Measurements from ENCODE around the gene PAN2. TPM values are rescaled to one million over a fixed set of nuclear protein-coding genes. Genes with fewer than 3 reads are reported as not detected.
"Not testable (repeated sequence)": the region's sequence is repeated elsewhere in the genome, so short reads cannot be mapped to it uniquely, and the experiment has no call there.

Gene PAN2
- total RNA-seq, 1 donor from 2014 or later: 19.3 TPM

GRCh38 chr12:56278905-56279304 is 54.9 kb downstream of the PAN2 start:
- H3K36me3 ChIP-seq (ENCODE audit: control insufficient read depth in 3 of 3, insufficient read depth in 3 of 3, low read length in 3 of 3): peaks cover 68 to 79% (median 70%) of the 10 kb centered on the region in 3 donors
- no peak overlapping the region for H3K27ac ChIP-seq (ENCODE audit: low read depth, low read length)
- H3K9ac ChIP-seq (ENCODE audit: low read depth in 1 of 3, low read length in 3 of 3): no peak overlapping the region
- no peaks in the 10 kb centered on the region for H3K4me1 ChIP-seq (ENCODE audit: control insufficient read depth in 3 of 3, insufficient read depth in 3 of 3, low read length in 3 of 3)
- H3K9me3 ChIP-seq (ENCODE audit: control insufficient read depth in 3 of 3, low read length in 3 of 3): no peaks in the 10 kb centered on the region
- no peak overlapping the region for H3K4me3 ChIP-seq (ENCODE audit: low read length in 3 of 3)
- H3K27me3 ChIP-seq (ENCODE audit: control insufficient read depth in 3 of 3, insufficient read depth in 3 of 3, low read length in 3 of 3): no peaks in the 10 kb centered on the region

DNA sequence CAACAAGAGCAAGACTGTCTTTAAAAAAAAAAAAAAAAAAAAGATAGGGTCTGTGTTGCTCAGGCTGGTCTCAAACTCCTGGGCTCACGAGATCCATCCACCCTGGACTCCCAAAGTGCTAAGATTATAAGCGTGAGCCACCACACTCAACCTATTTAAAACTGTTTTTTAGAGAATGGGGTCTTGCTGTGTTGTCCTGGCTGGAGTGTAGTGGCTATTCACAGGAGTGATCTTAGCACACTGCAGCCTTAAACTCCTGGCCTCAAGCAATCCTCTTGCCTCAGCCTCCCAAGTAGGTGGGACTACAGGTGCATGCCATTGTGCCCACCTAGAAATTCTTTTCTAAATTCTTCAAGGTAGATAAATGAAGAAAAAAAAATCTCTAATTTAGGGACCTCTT is 59.5 kb downstream of the PAN2 start:
- Histone ChIP-seq H3K27ac (ENCODE audit: low read depth, low read length) (no peak overlapping the region), H3K4me1 (ENCODE audit: control insufficient read depth in 3 of 3, insufficient read depth in 3 of 3, low read length in 3 of 3) (peaks cover 25 to 35% (median 30%) of the 10 kb centered on the region in 3 donors), H3K4me3 (ENCODE audit: low read length in 3 of 3) (no peak overlapping the region), H3K36me3 (ENCODE audit: control insufficient read depth in 3 of 3, insufficient read depth in 3 of 3, low read length in 3 of 3) (peaks cover 63 to 68% (median 68%) of the 10 kb centered on the region in 3 donors), H3K9me3 (ENCODE audit: control insufficient read depth in 3 of 3, low read length in 3 of 3) (no peaks in the 10 kb centered on the region), H3K9ac (ENCODE audit: low read depth in 1 of 3, low read length in 3 of 3) (peak overlapping the region in 1 of 3 donors; percentile 3), H3K27me3 (ENCODE audit: control insufficient read depth in 3 of 3, insufficient read depth in 3 of 3, low read length in 3 of 3) (no peaks in the 10 kb centered on the region)

GRCh38 chr12:56272468-56272867 is 61.3 kb downstream of the PAN2 start:
- Histone ChIP-seq H3K36me3 (ENCODE audit: control insufficient read depth in 3 of 3, insufficient read depth in 3 of 3, low read length in 3 of 3) (peaks cover 54 to 70% (median 61%) of the 10 kb centered on the region in 3 donors), H3K4me1 (ENCODE audit: control insufficient read depth in 3 of 3, insufficient read depth in 3 of 3, low read length in 3 of 3) (peaks cover 38 to 50% (median 42%) of the 10 kb centered on the region in 3 donors)
- not testable (repeated sequence) for H3K4me3 ChIP-seq (ENCODE audit: low read length in 3 of 3); H3K9ac ChIP-seq (ENCODE audit: low read depth in 1 of 3, low read length in 3 of 3); H3K27me3 ChIP-seq (ENCODE audit: control insufficient read depth in 3 of 3, insufficient read depth in 3 of 3, low read length in 3 of 3); H3K9me3 ChIP-seq (ENCODE audit: control insufficient read depth in 3 of 3, low read length in 3 of 3); H3K27ac ChIP-seq (ENCODE audit: low read depth, low read length)

- H3K4me1 ChIP-seq (ENCODE audit: control insufficient read depth in 3 of 3, insufficient read depth in 3 of 3, low read length in 3 of 3): peaks cover 44 to 61% (median 47%) of the 10 kb centered on the region in 3 donors
- peak overlapping the region in 1 of 3 donors; percentile 24 for H3K4me3 ChIP-seq (ENCODE audit: low read length in 3 of 3)
Observed at GRCh38 chr12:56271031-56271430, 62.8 kb downstream of the PAN2 start.

DNA sequence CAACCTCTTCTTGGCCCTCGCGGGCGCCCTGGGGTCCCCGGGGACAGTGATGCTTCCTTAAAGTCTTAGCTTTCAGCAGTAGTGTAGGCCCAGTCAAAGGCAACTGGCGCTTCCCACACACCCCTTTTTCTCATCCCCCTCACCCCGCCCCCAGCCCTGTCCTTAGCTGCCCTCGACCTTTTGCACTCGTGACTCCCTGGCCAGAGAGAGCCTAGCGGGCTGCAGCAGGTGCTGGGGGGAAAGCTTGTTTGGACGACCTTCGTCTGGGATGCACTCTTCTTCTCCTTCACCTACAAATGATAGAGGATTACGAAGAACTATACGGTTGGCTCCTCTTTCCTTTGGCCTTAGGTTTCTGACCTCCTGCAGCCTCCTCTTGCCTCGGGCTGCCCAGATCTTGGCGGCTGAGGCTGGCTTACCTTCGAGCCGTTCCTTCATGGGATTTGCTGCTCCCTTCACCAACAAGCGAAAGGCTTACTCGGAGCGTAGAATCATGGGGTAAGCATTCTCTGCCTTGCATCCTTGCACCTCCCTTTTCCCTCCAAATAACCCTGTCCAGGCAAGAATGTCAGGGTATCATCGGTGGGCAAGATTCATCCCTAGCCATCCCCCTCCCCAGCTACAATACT is 66.2 kb downstream of the PAN2 start:
- peak overlapping the region; percentile 98 for H3K27ac ChIP-seq (ENCODE audit: low read depth, low read length)
- H3K9me3 ChIP-seq (ENCODE audit: control insufficient read depth in 3 of 3, low read length in 3 of 3): no peaks in the 10 kb centered on the region
- H3K9ac ChIP-seq (ENCODE audit: low read depth in 1 of 3, low read length in 3 of 3): peak overlapping the region; percentile 87 to 98 (median 93)
- no peaks in the 10 kb centered on the region for H3K27me3 ChIP-seq (ENCODE audit: control insufficient read depth in 3 of 3, insufficient read depth in 3 of 3, low read length in 3 of 3)
- peaks cover 21 to 31% (median 25%) of the 10 kb centered on the region in 3 donors for H3K36me3 ChIP-seq (ENCODE audit: control insufficient read depth in 3 of 3, insufficient read depth in 3 of 3, low read length in 3 of 3)
- H3K4me1 ChIP-seq (ENCODE audit: control insufficient read depth in 3 of 3, insufficient read depth in 3 of 3, low read length in 3 of 3): peaks cover 45 to 57% (median 46%) of the 10 kb centered on the region in 3 donors
- peak overlapping the region; percentile 88 to 98 (median 93) for H3K4me3 ChIP-seq (ENCODE audit: low read length in 3 of 3)

More at GRCh38 chr12:56271031-56271430, 62.8 kb downstream of the PAN2 start:
- Histone ChIP-seq H3K9ac (ENCODE audit: low read depth in 1 of 3, low read length in 3 of 3) (peak overlapping the region; percentile 63 to 98 (median 68)), H3K27me3 (ENCODE audit: control insufficient read depth in 3 of 3, insufficient read depth in 3 of 3, low read length in 3 of 3) (no peaks in the 10 kb centered on the region), H3K27ac (ENCODE audit: low read depth, low read length) (peak overlapping the region; percentile 98), H3K36me3 (ENCODE audit: control insufficient read depth in 3 of 3, insufficient read depth in 3 of 3, low read length in 3 of 3) (peaks cover 50 to 63% (median 54%) of the 10 kb centered on the region in 3 donors), H3K9me3 (ENCODE audit: control insufficient read depth in 3 of 3, low read length in 3 of 3) (no peaks in the 10 kb centered on the region)

DNA sequence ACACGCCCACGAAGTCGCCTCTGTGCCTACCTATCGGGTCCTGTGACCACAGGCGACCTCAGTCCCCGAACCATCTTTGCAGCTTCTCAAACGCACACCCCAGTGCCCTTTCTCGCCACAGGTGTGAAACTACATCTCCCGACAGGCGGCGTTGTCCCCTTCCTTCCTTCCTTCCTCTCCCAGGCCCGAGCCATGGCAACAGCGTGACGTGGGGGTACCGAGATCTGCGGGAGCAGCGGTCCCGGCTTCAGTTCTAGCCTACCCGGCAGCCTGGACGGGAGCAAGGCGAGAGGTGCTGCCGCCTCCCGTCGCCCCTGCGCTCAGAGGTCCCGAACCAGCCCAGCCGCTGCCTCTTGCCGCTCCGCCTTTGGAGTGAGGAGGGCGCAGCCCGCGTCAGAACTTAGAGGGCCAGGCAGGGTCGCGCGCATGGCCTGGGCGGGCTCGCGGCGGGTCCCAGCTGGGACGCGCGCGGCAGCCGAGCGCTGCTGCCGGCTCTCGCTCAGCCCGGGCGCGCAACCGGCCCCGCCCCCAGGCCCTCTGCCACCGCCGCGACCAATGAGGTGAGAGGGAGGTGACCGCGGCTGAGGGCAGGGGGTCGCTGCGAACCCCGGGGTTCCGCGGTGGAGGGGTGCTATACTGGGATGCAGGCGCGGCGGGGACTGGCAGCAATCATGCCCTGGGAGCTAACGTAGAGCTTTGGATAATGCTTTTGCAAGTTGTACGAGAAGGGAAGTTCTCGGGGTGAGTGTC is 66.9 kb downstream of the PAN2 start, which contains the start of gene COQ10A:
TSS of gene COQ10A (plus strand) at position 250 of the 750 bp plus-strand sequence. CDS start at position 427, 177 bp downstream.
- Histone ChIP-seq H3K9ac (ENCODE audit: low read depth in 1 of 3, low read length in 3 of 3) (peak within 1 kb of the TSS; percentile 87 to 98 (median 93)), H3K36me3 (ENCODE audit: control insufficient read depth in 3 of 3, insufficient read depth in 3 of 3, low read length in 3 of 3) (peaks cover 17 to 28% (median 22%) of the 10 kb centered on the region in 3 donors), H3K27ac (ENCODE audit: low read depth, low read length) (peak within 1 kb of the TSS; percentile 98), H3K27me3 (ENCODE audit: control insufficient read depth in 3 of 3, insufficient read depth in 3 of 3, low read length in 3 of 3) (no peaks in the 10 kb centered on the region), H3K4me3 (ENCODE audit: low read length in 3 of 3) (peak within 1 kb of the TSS; percentile 88 to 98 (median 93)), H3K9me3 (ENCODE audit: control insufficient read depth in 3 of 3, low read length in 3 of 3) (no peaks in the 10 kb centered on the region), H3K4me1 (ENCODE audit: control insufficient read depth in 3 of 3, insufficient read depth in 3 of 3, low read length in 3 of 3) (peaks cover 40 to 55% (median 42%) of the 10 kb centered on the region in 3 donors)

Small RNA genes within 50 kb of the gene (small RNA-seq; reads per million reads assigned to genes)
- not detected for gene RNU7-40P

Other genes starting within 250 kb of the PAN2 start
- 53.8 TPM for gene PA2G4, start 229.4 kb downstream of the PAN2 start, total RNA-seq
- 4,392 TPM for gene RPL41, start 217.4 kb downstream of the PAN2 start, total RNA-seq
- gene ZC3H10, start 215.7 kb downstream of the PAN2 start, total RNA-seq: 5.7 TPM
- gene ESYT1, start 205.7 kb downstream of the PAN2 start, total RNA-seq: 149 TPM
- gene MYL6B, start 181.4 kb downstream of the PAN2 start, total RNA-seq: 451 TPM
- gene MYL6, start 175.6 kb downstream of the PAN2 start, total RNA-seq: 859 TPM
- 43.8 TPM for gene SMARCC2, start 144.5 kb downstream of the PAN2 start, total RNA-seq
- gene RNF41, start 112.1 kb downstream of the PAN2 start, total RNA-seq: 30.8 TPM
- gene NABP2, start 109.7 kb downstream of the PAN2 start, total RNA-seq: 14.1 TPM
- not detected for gene SLC39A5, start 103.9 kb downstream of the PAN2 start, total RNA-seq
- gene ANKRD52, start 75.6 kb downstream of the PAN2 start, total RNA-seq: 6.8 TPM
- gene COQ10A, start 67.1 kb downstream of the PAN2 start, total RNA-seq: 12.0 TPM
- 137 TPM for gene CS, start 33.7 kb downstream of the PAN2 start, total RNA-seq
- gene CNPY2, start 18.0 kb downstream of the PAN2 start, total RNA-seq: 25.1 TPM
- gene IL23A, start 4.9 kb upstream of the PAN2 start, total RNA-seq: not detected
- gene STAT2, start 26.1 kb upstream of the PAN2 start, total RNA-seq: 85.6 TPM
- gene APOF, start 28.9 kb upstream of the PAN2 start, total RNA-seq: not detected
- gene TIMELESS, start 115.4 kb upstream of the PAN2 start, total RNA-seq: 5.2 TPM
- gene MIP, start 120.7 kb upstream of the PAN2 start, total RNA-seq: not detected
- gene SPRYD4, start 134.6 kb upstream of the PAN2 start, total RNA-seq: 2.1 TPM
- gene GLS2, start 154.2 kb upstream of the PAN2 start, total RNA-seq: not detected
- gene RBMS2, start 187.8 kb upstream of the PAN2 start, total RNA-seq: 12.5 TPM